Colonic mucosa (tissue), 4 donors: ENCODE measurements around the gene ST7L. TPM values are rescaled to one million over a fixed set of nuclear protein-coding genes. Genes with fewer than 3 reads are reported as not detected.
"Not testable (repeated sequence)": the region's sequence is repeated elsewhere in the genome, so short reads cannot be mapped to it uniquely, and the experiment has no call there.

ENCODE experiments used
- DNase-seq: peaks from one replicate; pipeline ENCODE4 v3.0.0-alpha.2; 2020
- H3K27ac ChIP-seq: fragments of 200-600 bp; one replicate; pipeline ENCODE4 v1.8.0; 2021
- H3K27me3 ChIP-seq: fragments of 200-600 bp; one replicate; pipeline ENCODE4 v1.8.0; 2021
- H3K36me3 ChIP-seq: fragments of 200-600 bp; one replicate; pipeline ENCODE4 v1.8.0; 2021
- H3K4me1 ChIP-seq: fragments of 200-600 bp; one replicate; pipeline ENCODE4 v1.8.0; 2021; ENCODE audit warnings: mild to moderate bottlenecking
- H3K4me3 ChIP-seq: fragments of 200-600 bp; one replicate; pipeline ENCODE4 v1.8.0; 2021
- H3K9ac ChIP-seq, 2 donors: one replicate each; pipeline ENCODE4 v1.7.0; 2013; ENCODE audit warnings: control low read depth in 2 of 2, low read depth in 2 of 2, low read length in 2 of 2
- H3K9me3 ChIP-seq: fragments of 200-600 bp; one replicate; pipeline ENCODE4 v1.8.0; 2021
- intact Hi-C: fragments of 100-400 bp; cut with DNase I; formaldehyde crosslinking; loops from one replicate; pipeline ENCODE4 v1.14.1; 2022
- total RNA-seq, 2 donors: library from RNA; stranded (reverse); fragmentation: NEBNext Ultra II Directional in 1 of 2; extraction: Animal tissue kit (Norgen Biotek cat#: 25700) in 1 of 2; gene quantifications; one replicate each; pipeline ENCODE4 v1.2.1, GENCODE V29; 2021
- TF ChIP-seq, protein P1 (sequence below): fragments of 200-600 bp; IDR thresholded peaks from one replicate; pipeline ENCODE4 v1.8.0; 2022; ENCODE audit warnings: antibody characterized with exemption, mild to moderate bottlenecking
- donor health status: healthy.
- donor health status: DM: no; HTN: no; CAD: no.
- donor health status: DM: no; HTN: no; CAD: no.

The ST7L gene
- total RNA-seq, 2 donors from 2014 or later = 14.4 to 15.0 TPM

DNA sequence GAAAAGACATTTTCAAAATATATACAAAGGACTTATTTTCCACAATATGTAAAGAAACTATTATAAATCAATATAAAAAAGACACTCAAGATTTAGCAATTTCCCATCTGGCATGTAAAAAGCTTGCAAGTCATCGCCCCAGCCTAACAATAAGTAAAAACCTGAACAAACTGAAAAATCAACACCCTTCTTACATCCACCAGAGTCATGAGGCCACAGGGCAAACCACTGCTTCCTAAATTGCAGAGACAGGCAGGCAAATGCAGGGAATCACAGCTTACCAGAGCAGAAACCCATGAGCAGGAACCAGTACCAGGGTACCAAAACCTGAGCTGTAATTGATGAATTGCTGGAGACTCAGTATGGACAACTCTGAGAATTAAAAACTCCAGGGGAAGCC is 126.9 kb downstream of the ST7L start:
- DNase-seq = no peak
- H3K9ac ChIP-seq = no peak overlapping the region
- TF ChIP-seq, protein P1, sequence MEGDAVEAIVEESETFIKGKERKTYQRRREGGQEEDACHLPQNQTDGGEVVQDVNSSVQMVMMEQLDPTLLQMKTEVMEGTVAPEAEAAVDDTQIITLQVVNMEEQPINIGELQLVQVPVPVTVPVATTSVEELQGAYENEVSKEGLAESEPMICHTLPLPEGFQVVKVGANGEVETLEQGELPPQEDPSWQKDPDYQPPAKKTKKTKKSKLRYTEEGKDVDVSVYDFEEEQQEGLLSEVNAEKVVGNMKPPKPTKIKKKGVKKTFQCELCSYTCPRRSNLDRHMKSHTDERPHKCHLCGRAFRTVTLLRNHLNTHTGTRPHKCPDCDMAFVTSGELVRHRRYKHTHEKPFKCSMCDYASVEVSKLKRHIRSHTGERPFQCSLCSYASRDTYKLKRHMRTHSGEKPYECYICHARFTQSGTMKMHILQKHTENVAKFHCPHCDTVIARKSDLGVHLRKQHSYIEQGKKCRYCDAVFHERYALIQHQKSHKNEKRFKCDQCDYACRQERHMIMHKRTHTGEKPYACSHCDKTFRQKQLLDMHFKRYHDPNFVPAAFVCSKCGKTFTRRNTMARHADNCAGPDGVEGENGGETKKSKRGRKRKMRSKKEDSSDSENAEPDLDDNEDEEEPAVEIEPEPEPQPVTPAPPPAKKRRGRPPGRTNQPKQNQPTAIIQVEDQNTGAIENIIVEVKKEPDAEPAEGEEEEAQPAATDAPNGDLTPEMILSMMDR = no peak
- H3K27me3 ChIP-seq = no peaks in the 10 kb centered on the region
- no peak overlapping the region for H3K4me3 ChIP-seq
- H3K4me1 ChIP-seq = no peaks in the 10 kb centered on the region
- no peak overlapping the region for H3K27ac ChIP-seq
- no peaks in the 10 kb centered on the region for H3K36me3 ChIP-seq
- no peaks in the 10 kb centered on the region for H3K9me3 ChIP-seq
- intact Hi-C loops = no loop called here

DNA sequence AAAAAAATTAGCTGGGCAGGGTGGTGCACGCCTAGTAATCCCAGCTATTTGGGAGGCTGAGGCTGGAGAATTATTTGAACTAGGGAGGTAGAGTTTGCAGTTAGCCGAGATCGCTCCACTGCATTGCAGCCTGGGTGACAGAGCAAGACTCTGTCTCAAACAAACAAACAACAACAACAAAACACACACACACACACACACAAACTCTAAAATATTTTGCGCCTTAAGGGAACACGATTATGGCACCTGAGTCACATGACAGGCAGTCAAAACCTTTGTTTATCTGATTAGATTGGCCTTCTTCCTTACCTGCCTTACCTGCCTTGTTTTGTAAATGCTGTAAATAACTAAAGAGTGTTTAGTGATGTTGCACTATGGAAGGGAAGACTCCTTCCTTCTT is 130.8 kb downstream of the ST7L start:
- Histone ChIP-seq H3K4me3 (no peak overlapping the region), H3K27me3 (no peaks in the 10 kb centered on the region), H3K4me1 (no peaks in the 10 kb centered on the region), H3K27ac (no peak overlapping the region), H3K36me3 (no peaks in the 10 kb centered on the region), H3K9ac (no peak overlapping the region), H3K9me3 (no peaks in the 10 kb centered on the region)
- DNase-seq = no peak
- intact Hi-C loops = no loop called here
- TF ChIP-seq, protein P1 = no peak

DNA sequence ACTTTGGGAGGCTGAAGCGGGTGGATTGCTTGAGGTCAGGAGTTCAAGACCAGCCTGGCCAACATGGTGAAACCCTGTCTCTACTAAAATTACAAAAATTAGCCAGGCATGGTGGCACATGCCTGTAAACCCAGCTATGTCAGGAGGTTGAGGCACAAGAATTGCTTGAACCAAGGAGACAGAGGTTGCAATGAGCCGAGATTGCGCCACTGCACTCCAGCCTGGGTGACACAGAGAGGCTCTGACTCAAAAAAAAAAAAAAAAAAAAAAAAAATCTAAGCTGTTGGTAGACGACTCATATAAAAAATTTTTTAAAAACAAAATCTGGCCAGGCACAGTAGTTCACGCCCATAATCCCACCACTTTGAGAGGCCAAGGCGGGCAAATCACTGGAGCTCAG is 131.3 kb downstream of the ST7L start:
- H3K27me3 ChIP-seq, H3K9ac ChIP-seq, H3K9me3 ChIP-seq: not testable (repeated sequence)

DNA sequence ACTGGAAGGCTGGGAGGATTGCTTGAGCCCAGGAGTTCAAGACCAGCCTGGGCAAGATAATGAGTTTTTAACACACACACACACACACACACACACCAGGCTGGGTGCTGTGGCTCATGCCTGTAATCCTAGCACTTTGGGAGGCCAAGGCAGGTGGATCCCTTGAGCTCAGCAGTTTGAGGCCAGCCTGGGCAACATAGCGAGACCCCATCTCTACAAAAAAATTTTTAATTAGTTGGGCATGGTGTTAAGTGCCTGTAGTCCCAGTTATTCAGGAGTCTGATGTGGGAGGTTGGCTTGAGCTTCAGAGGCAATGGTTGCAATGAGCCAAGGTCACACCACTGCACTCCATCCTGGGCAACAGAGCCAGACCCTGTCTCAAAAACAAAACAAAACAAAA is 132.9 kb downstream of the ST7L start:
- H3K9me3 ChIP-seq, H3K27me3 ChIP-seq, H3K4me1 ChIP-seq, H3K36me3 ChIP-seq, H3K9ac ChIP-seq, H3K27ac ChIP-seq, H3K4me3 ChIP-seq, intact Hi-C loops, DNase-seq: not testable (repeated sequence)

More for the DNA sequence above, 131.3 kb downstream of the ST7L start:
- H3K4me3 ChIP-seq, DNase-seq, H3K27ac ChIP-seq, intact Hi-C loops, H3K36me3 ChIP-seq, H3K4me1 ChIP-seq: not testable (repeated sequence)

DNA sequence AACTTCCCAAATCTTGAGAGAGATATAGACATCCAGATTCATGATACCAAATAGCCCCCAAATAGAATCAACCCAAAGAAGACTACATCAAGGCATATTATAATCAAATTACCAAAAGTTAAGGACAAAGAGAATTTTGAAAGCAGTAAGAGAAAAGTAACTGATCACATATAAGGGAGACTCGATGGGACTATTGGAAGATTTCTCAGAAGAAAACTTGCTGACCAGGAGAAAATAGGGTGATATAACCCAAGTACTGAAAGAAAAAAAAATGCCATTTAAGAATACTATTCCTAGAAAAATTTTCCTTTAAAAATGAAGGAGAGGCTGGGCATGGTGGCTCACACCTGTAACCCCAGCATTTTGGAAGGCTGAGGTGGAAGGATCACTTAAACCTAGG is 140.6 kb downstream of the ST7L start:
- intact Hi-C loops = no loop called here
- H3K4me3 ChIP-seq = no peak overlapping the region

DNA sequence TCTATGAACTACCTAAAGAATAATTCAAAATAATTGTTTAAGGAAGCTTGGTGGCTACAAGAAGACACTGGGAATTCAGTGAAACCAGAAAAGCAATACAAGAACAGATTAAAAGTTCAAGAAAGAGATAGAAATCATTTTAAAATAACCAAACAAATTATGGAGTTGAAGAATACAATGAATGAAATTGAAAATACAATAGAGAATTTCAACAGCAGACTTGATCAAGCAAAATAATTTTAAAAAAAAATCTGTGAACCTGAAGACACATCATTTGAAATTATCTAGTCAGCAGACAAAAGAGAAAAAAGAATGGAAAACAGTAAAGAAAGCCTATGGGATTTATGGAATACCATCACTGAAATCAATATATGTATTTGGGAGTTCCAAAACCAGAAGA is 141.4 kb downstream of the ST7L start:
- no peak for DNase-seq
- H3K36me3 ChIP-seq = no peaks in the 10 kb centered on the region
- no peak overlapping the region for H3K27ac ChIP-seq
- no peaks in the 10 kb centered on the region for H3K27me3 ChIP-seq
- H3K9ac ChIP-seq = no peak overlapping the region
- no peaks in the 10 kb centered on the region for H3K4me1 ChIP-seq
- no peak overlapping the region for H3K4me3 ChIP-seq
- no peaks in the 10 kb centered on the region for H3K9me3 ChIP-seq
- intact Hi-C loops = no loop called here
- TF ChIP-seq, protein P1 = no peak

More for the DNA sequence above, 140.6 kb downstream of the ST7L start:
- H3K9ac ChIP-seq = no peak overlapping the region
- no peaks in the 10 kb centered on the region for H3K9me3 ChIP-seq
- TF ChIP-seq, protein P1 = no peak
- no peaks in the 10 kb centered on the region for H3K27me3 ChIP-seq
- H3K36me3 ChIP-seq = no peaks in the 10 kb centered on the region
- no peak for DNase-seq
- no peaks in the 10 kb centered on the region for H3K4me1 ChIP-seq
- H3K27ac ChIP-seq = no peak overlapping the region

Other genes with a start within 250 kb of the ST7L start
- 10 to 100 TPM; 47.1 to 93.3 TPM for gene CTTNBP2NL, start 222.9 kb downstream of the ST7L start, total RNA-seq
- gene WNT2B, start 110.2 kb downstream of the ST7L start, total RNA-seq = 1 to 10 TPM; 4.3 to 5.9 TPM
- gene CAPZA1, start 691 bp upstream of the ST7L start, total RNA-seq = 100 to 1,000 TPM; 165 to 178 TPM
- 10 to 100 TPM; 61.6 to 62.7 TPM for gene MOV10, start 55.5 kb upstream of the ST7L start, total RNA-seq
- gene RHOC, start 88.0 kb upstream of the ST7L start, total RNA-seq = 100 to 1,000 TPM; 327 to 451 TPM
- gene PPM1J, start 96.2 kb upstream of the ST7L start, total RNA-seq = 1 to 10 TPM in 1 of 2 donors, under 1 TPM in 1; 0.80 to 1.0 TPM